ENCODE data around the gene LSM12.

LSM12 gene

DNA sequence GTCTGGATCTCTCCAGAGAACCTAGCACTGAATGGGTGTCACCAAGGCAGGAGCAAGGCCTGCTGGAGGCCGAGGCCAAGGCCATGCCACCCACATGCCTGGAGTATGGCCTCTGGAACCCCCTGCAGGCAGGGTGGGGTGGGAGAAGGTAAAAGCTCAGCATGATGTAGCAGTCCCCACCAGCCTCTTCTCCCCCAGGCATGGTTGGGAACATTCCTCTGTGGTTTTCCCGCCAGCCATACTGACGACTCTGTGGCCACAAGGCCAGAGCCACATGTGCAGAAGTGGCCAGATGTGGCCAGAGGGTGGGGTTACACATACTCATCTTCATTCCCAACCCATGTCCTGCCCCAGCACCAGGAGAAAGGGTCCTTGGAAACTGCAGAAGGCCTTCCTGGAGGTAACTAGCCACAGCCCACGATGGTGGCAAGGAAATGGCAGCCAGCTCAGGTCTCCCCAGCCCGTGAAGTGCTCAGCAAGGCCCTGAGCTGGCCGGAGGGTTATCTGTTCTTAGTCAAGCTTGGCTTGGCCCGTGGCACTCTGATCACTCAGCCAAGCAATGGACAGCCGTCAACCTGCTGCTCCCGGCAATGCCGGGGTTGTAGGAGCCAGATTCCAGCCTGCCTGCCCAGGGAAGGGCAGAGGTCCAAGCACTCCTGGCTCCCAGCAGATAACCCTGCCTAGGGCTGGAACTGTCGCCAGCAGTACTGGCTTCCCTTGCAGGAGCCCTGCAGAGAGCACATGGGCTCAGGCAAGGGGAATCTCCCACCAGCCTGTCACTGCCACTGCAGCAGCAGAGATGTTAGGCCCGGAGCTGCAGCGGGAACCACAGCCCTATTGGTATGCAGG is 30.9 kb upstream of the LSM12 start:
- no peak for TF ChIP-seq CTCF (IDR thresholded peaks at IDR 0.05)
- Mint-ChIP-seq H3K36me3 (ENCODE audit: low read depth) (no peaks in the 10 kb centered on the region), H3K27ac (peak overlapping the region; percentile 100), H3K9me3 (no peaks in the 10 kb centered on the region), H3K4me3 (no peak overlapping the region), H3K4me1 (peaks cover 49% of the 10 kb centered on the region), H3K27me3 (ENCODE audit: low read depth, poor library complexity) (no peaks in the 10 kb centered on the region)
- no peak for DNase-seq

DNA sequence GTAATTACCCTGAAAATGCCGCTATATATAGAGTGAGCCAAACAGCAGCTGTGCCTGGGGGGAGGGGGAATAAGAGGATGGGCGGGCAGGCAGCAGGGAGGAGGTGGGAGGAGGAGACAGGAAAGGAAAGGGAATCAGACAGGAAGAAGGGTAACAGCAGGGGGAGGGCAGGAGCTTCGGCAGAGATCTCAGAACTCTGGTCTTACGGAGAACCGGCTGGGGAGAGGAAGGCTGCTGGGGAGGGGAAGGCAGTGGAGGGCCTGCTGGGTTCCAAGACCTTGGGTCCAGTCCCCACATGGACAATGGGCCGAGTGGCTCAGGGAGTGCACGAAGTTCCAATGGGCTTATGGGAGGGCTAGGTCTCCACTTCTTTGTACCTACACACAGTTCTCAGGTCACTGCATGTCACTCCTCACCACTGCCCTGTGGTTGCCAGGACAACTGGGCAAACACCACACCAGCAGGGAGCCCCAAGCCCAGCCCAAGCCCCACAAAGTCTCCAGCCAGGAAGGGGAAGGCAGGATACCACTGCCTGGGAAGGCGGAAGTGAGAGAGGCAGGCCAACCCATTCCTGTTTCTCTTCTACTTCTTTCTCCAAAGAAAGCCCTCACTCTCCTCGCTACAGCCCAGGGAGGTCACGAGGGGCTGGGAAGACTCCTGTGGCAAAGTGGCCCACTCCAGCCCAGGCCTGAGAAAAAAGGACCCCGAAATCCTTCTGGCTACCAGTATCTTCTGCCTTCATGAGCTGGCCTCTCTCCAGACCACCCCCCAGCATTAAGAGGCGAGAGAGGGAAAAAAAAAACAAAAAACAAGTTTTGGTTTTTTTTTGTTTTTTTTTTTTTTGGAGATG is 29.4 kb upstream of the LSM12 start:
- TF ChIP-seq CTCF (IDR thresholded peaks at IDR 0.05) = no peak
- Mint-ChIP-seq H3K4me3 (peak overlapping the region; percentile 79), H3K9me3 (no peaks in the 10 kb centered on the region), H3K36me3 (ENCODE audit: low read depth) (peaks cover 11% of the 10 kb centered on the region), H3K27ac (peak overlapping the region; percentile 100), H3K27me3 (ENCODE audit: low read depth, poor library complexity) (no peaks in the 10 kb centered on the region), H3K4me1 (peaks cover 38% of the 10 kb centered on the region)
- DNase-seq = peak; percentile 75

DNA sequence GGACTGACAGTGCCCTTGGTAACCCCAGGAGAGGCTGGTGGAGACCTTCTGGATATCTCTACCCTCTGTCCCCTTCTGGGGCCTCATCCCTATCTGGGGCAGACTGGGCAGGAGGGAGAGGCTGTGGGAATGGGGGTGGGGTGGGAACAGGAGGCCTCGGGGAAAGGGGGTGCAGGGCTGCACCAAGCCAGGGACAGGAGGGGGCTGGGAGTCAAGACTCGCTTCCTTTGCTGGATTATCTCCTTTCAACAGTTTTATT is 28.8 kb upstream of the LSM12 start:
- Mint-ChIP-seq H3K27ac (peak overlapping the region; percentile 100), H3K4me3 (peak overlapping the region; percentile 79), H3K9me3 (no peaks in the 10 kb centered on the region), H3K4me1 (peaks cover 38% of the 10 kb centered on the region), H3K36me3 (ENCODE audit: low read depth) (peaks cover 13% of the 10 kb centered on the region), H3K27me3 (ENCODE audit: low read depth, poor library complexity) (no peaks in the 10 kb centered on the region)
- no peak for TF ChIP-seq CTCF (IDR thresholded peaks at IDR 0.05)
- no peak for DNase-seq

DNA sequence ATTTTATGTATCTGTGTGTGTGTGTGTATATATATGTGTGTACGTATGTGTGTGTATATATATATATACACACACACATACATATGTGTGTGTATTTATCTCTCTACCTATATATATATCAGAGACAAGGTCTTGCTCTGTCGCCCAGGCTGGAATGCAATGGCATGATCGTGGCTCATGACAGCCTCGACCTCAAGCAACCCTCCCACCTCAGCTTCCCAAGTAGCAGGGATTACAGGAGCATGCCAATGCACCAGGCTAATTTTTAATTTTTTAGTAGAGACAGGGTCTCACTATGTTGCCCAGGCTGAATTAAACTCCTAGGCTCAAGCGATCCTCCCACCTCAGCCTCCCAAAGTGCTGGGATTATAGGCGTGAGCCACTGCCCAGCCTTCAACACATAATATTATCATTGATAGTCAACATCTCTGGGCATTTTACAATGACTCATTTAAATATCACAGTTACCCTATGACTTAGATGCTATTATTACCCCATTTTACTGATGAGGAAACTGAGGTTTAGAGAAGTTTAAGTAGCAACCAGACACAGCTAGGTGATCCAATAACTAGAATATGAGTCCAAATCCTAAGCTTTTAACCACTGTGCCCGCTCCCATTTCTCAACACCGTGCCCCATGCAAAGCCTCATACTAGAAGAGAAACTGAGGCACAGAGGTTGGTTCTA is 28.4 kb upstream of the LSM12 start:
- no peaks in the 10 kb centered on the region for H3K9me3 Mint-ChIP-seq
- TF ChIP-seq CTCF (IDR thresholded peaks at IDR 0.05) = no peak
- H3K27ac Mint-ChIP-seq = no peak overlapping the region
- peaks cover 13% of the 10 kb centered on the region for H3K36me3 Mint-ChIP-seq (ENCODE audit: low read depth)
- H3K4me1 Mint-ChIP-seq = peaks cover 38% of the 10 kb centered on the region
- no peak for DNase-seq
- H3K27me3 Mint-ChIP-seq (ENCODE audit: low read depth, poor library complexity) = no peaks in the 10 kb centered on the region
- H3K4me3 Mint-ChIP-seq = peak overlapping the region; percentile 79

- no peaks in the 10 kb centered on the region for H3K9me3 Mint-ChIP-seq
- peaks cover 44% of the 10 kb centered on the region for H3K4me1 Mint-ChIP-seq
- H3K27me3 Mint-ChIP-seq (ENCODE audit: low read depth, poor library complexity) = no peaks in the 10 kb centered on the region
- no peak for DNase-seq
- no peak overlapping the region for H3K4me3 Mint-ChIP-seq
- peaks cover 19% of the 10 kb centered on the region for H3K36me3 Mint-ChIP-seq (ENCODE audit: low read depth)
- no peak overlapping the region for H3K27ac Mint-ChIP-seq
- TF ChIP-seq CTCF (IDR thresholded peaks at IDR 0.05) = no peak
Measured at GRCh38 chr17:44093231-44093900, 26.9 kb upstream of the LSM12 start.
